ENCODE data around the gene MUC21.

Gene MUC21

DNA sequence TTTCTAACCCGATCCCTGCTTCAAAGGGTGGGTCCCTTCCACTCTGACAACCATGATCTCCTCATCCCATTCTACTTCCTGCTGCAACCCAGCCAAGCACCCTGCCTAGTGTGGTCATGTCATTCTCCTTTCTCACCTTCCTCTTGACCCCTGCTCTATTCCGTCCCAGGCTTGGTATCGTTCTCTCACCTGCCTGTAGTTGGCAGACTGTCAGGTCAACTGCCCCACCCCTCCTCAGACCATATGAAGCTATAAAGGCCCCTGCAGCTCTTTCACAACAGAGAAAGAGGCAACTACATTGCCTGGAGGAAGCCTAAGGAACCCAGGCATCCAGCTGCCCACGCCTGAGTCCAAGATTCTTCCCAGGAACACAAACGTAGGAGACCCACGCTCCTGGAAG, at the start of gene MUC21:
Gene MUC21 (plus strand): TSS at position 280 of the 400 bp plus-strand sequence. CDS start 241 bp downstream, outside the sequence.
- DNase-seq (ENCODE audit: low read depth in 2 of 3, low spot score in 1 of 3), result no peak

- DNase-seq (ENCODE audit: low read depth in 2 of 3, low spot score in 1 of 3), result no peak
These were observed 48.5 kb upstream of the MUC21 start for GRCh38 chr6:30935018-30935417.

DNA sequence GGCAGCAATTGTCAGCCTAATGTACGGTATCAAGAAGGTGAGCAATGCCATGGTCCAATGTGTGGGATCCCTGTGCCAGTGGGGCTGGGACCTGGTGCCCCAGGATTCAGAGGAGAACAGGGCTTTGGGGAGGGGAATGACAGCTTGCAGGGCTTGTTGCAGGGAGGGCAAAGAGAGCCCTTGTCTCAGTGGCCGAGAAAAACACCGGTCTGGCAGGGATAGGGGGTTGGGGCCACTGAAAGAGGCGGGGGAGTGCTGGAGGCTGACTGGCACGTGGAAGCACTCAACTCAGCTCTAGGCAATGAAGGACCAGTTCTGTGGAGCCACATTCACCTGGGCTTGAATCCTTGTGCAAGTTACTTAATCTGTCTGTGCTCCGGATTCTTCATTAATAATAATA, 46.3 kb upstream of the MUC21 start:
- DNase-seq (ENCODE audit: low read depth in 2 of 3, low spot score in 1 of 3), result no peak

DNA sequence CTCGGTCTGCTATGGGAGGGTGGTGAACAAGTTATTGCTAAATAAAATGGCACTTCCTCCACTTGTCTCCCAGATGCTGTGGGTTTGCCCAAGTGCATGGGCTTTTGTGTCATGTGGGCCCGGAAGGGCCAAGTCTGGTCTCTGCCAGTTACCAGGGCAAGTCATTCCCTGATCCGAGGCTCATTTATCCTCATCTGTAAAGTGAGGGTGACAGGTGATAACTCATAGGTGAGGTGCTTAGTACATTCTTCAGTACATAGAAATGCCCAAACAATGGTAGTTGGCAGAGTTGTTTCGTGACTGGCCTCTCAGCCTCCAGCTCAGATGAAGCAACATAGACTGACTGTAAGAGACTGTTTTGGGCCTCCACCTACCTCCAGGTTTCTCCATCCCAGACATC, 44.8 kb upstream of the MUC21 start:
- DNase-seq (ENCODE audit: low read depth in 2 of 3, low spot score in 1 of 3), result no peak

DNA sequence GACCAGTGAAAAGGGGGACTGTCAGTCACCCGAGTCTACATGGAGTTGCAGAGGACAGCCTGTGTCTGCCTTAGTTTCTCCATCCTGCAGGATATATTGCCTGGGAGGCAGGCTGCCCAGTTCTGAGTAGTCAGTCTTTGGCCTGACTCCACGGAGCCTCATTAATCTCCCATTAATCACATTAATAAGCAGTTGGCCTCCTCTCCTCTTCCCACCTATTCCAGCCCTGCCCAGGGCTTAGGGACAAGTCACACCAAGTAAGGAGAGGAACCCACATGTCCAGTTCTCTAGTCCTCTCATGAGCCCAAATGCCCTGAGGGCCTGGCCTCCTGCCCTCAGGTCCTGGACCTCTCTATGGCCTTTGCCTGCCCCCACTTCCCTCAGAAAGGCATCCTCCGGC, 44.0 kb upstream of the MUC21 start:
- no peak for DNase-seq (ENCODE audit: low read depth in 2 of 3, low spot score in 1 of 3)

- DNase-seq (ENCODE audit: low read depth in 2 of 3, low spot score in 1 of 3), result no peak
These were observed 43.0 kb upstream of the MUC21 start, which contains the start of gene MUCL3 for GRCh38 chr6:30940361-30940986. Gene MUCL3, plus strand, starts transcription at chr6:30940973. Its CDS starts 27 bp downstream, at chr6:30941000.

- DNase-seq (ENCODE audit: low read depth in 2 of 3, low spot score in 1 of 3), result no peak
These were observed 41.0 kb upstream of the MUC21 start for GRCh38 chr6:30942338-30943060.

DNA sequence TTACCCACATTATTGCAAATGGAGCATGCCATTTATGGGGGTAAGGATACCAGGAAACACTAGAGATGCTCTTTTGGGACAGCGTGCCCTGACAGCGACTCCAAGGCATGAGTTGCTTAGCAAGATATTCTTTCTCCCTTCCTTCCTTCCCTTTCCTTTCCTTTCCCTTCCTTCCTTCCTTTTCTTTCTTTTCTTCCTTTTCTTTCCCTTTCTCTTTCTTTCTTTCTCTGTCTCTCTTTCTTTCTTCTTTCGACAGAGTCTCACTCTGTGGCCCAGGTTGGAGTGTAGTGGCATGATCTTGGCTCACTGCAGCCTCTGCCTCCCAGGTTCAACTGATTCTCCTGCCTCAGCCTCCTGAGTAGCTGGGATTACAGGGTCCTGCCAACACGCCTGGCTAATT, 39.5 kb upstream of the MUC21 start:
- DNase-seq (ENCODE audit: low read depth in 2 of 3, low spot score in 1 of 3), result no peak

GRCh38 chr6:30945281-30945680, 38.2 kb upstream of the MUC21 start:
- DNase-seq (ENCODE audit: low read depth in 2 of 3, low spot score in 1 of 3), result no peak

GRCh38 chr6:30947231-30947630, 36.3 kb upstream of the MUC21 start:
- DNase-seq (ENCODE audit: low read depth in 2 of 3, low spot score in 1 of 3), result no peak

- DNase-seq (ENCODE audit: low read depth in 2 of 3, low spot score in 1 of 3), result no peak
These were observed 34.7 kb upstream of the MUC21 start for GRCh38 chr6:30948811-30949210.

DNA sequence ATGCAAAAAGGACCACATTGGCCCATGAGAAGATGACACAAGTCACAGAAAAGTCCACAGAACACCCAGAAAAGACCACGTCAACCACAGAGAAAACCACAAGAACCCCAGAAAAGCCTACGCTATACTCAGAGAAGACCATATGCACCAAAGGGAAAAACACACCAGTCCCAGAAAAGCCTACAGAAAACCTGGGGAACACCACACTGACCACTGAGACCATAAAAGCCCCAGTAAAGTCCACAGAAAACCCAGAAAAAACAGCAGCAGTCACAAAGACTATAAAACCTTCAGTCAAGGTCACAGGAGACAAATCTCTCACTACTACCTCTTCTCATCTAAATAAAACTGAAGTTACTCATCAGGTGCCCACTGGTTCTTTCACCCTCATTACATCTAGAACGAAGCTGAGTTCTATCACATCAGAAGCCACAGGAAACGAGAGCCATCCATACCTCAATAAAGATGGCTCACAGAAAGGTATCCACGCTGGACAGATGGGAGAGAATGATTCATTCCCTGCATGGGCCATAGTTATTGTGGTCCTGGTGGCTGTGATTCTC, 31.5 kb upstream of the MUC21 start:
- DNase-seq (ENCODE audit: low read depth in 2 of 3, low spot score in 1 of 3), result no peak

- DNase-seq (ENCODE audit: low read depth in 2 of 3, low spot score in 1 of 3), result no peak
These were observed 28.7 kb upstream of the MUC21 start for GRCh38 chr6:30954631-30955366.

- peak; percentile 56 to 80 (median 65) for DNase-seq (ENCODE audit: low read depth in 2 of 3, low spot score in 1 of 3)
These were observed 28.0 kb upstream of the MUC21 start for GRCh38 chr6:30955367-30956042.

GRCh38 chr6:30957716-30958115, 25.8 kb upstream of the MUC21 start:
- no peak for DNase-seq (ENCODE audit: low read depth in 2 of 3, low spot score in 1 of 3)

DNA sequence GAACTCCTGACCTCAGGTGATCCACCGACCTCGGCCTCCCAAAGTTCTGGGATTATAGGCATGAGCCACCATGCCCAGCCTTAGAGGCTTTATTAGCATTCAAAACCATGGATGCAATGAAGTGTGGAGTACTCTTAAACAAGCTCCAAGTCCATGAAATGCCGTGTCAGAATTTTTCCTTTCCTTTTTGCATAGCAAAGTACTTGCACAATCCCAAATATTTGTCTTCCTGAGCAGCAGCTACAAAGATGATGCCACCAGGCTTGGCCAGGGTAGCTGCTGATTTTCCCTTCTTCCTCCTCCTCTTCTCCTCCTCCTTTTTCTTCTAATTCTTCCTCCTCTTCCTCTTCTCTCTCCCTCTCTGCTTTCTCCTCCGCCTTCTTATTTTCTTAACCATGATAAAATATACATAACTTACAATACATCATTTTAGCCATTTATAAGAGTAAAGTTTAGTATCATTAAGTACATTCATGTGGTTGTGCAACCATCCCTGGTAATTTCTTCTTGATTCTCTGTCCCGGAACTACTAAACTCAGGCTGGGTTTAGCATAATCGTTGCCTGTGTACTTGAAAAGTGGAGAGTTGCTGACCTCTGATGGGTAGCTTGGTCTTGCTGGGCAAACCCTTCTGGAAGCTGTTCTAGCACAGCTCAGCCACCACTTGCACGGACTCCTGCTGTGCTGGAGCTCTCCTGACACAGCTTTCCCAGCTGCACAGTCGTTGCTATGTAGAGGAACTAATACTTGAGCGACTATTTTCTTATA, 22.4 kb upstream of the MUC21 start:
- no peak for DNase-seq (ENCODE audit: low read depth in 2 of 3, low spot score in 1 of 3)

DNA sequence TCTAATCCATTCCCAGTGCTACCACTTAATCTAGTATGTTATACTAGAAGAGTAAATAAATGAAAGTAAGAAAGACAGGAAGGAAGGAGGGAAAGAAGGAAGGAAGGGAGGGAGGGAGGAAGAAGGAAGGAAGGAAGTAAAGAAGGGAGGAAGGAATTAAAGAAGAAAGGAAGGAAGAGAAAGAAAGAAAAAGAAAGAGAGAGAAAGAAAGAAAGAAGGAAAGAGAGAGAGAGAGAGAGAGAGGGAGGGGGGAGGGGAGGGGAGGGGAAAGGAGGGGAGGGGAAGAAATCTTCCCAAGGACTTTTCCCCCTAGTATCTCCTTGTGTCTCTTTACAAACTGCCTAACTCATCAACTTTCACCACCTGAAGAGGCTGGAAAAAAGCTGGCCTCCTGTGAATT, 20.8 kb upstream of the MUC21 start:
- DNase-seq (ENCODE audit: low read depth in 2 of 3, low spot score in 1 of 3), result no peak

- DNase-seq (ENCODE audit: low read depth in 2 of 3, low spot score in 1 of 3), result no peak
These were observed 19.9 kb upstream of the MUC21 start for GRCh38 chr6:30963641-30964040.

DNA sequence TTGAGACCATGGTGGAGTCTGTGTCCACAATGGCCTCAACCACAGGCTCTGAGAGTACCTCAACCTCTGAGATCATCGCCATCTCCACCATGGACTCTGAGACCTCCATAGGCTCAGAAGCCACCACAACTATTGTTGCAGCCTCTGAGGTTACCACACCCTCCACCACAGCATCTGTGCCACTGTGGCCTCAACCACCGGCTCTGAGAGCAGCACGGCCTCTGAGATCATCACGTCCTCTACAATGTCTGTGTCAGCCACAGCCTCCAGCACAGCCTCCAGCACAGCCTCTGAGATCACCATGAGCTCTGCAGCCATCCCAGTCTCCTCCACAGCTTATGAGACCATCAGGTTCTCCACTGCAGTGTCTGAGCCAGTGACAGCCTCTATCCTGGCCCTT, 19.4 kb upstream of the MUC21 start:
- DNase-seq (ENCODE audit: low read depth in 2 of 3, low spot score in 1 of 3), result no peak

DNA sequence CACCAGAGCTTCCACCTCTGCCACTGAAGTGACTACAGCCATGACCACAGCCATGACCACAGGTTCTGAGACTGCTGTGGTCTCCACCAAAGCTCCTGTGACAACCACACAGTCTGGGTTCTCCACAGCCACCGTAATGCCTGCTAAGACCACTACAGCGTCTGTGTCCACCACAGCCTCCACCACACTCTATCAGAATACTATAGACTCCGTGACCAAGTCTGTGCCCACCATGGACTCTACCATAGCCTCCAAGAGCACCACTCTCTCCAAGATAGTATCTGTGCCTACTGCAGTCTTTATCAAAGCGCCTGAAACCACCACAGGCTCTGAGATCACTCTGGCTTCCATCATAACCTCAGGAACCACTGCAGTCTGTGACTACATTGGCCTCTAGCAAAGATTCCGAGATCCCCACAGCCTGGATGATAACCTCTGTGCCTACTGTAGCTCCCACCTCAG, 18.3 kb upstream of the MUC21 start:
- DNase-seq (ENCODE audit: low read depth in 2 of 3, low spot score in 1 of 3), result no peak

Measured in stimulated activated CD4-positive, alpha-beta T cell treated with anti-CD3 and anti-CD28 coated beads, Interleukin-12 subunit alpha, Interleukin-12 subunit beta, amount 100 ng/mL, for 48 hours (primary cell).